Stomach (tissue), 4 donors: Measurements from ENCODE around the gene DGLUCY.

Experiments
- EP300 ChIP-seq: sonication (generic); formaldehyde crosslinking; IDR thresholded peaks from one replicate; pipeline ENCODE4 v1.6.1; 2017; ENCODE audit warnings: antibody characterized with exemption
- POLR2A ChIP-seq, 4 donors: fragments of 450-650 bp; IDR thresholded peaks; one replicate each; pipeline ENCODE4 v1.6.1; 2016; ENCODE audit warnings: antibody characterized with exemption in 4 of 4, control low read depth in 2 of 4, mild to moderate bottlenecking in 1 of 4, moderate library complexity in 1 of 4
- POLR2AphosphoS5 ChIP-seq, 3 donors: sonication (generic); formaldehyde crosslinking; IDR thresholded peaks; one replicate each; pipeline ENCODE4 v1.6.1; 2016; ENCODE audit warnings: antibody characterized with exemption in 3 of 3
- TF ChIP-seq, protein P1 (sequence below), 7 experiments: fragments of 450-650 bp in 4 of 7; fragments of 200-600 bp in 3 of 7; sonication (generic) in 3 of 7; IDR thresholded peaks; one replicate each; pipeline ENCODE4 v1.5.1; 2016 to 2019; ENCODE audit warnings: antibody characterized with exemption in 7 of 7, control low read depth in 2 of 7, mild to moderate bottlenecking in 1 of 7

GRCh38 chr14:91116913-91117588 lies 3.2 kb downstream of the DGLUCY start:
- TF ChIP-seq, protein P1, sequence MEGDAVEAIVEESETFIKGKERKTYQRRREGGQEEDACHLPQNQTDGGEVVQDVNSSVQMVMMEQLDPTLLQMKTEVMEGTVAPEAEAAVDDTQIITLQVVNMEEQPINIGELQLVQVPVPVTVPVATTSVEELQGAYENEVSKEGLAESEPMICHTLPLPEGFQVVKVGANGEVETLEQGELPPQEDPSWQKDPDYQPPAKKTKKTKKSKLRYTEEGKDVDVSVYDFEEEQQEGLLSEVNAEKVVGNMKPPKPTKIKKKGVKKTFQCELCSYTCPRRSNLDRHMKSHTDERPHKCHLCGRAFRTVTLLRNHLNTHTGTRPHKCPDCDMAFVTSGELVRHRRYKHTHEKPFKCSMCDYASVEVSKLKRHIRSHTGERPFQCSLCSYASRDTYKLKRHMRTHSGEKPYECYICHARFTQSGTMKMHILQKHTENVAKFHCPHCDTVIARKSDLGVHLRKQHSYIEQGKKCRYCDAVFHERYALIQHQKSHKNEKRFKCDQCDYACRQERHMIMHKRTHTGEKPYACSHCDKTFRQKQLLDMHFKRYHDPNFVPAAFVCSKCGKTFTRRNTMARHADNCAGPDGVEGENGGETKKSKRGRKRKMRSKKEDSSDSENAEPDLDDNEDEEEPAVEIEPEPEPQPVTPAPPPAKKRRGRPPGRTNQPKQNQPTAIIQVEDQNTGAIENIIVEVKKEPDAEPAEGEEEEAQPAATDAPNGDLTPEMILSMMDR (IDR thresholded peaks at IDR 0.05) = no peak
- TF ChIP-seq POLR2AphosphoS5 (IDR thresholded peaks at IDR 0.05) = peak in 2 of 3 donors; percentile 17 to 29
- TF ChIP-seq EP300 = no peak
- no peak for TF ChIP-seq POLR2A (IDR thresholded peaks at IDR 0.05)
